Chondrocyte (in vitro differentiated cells): Measurements from ENCODE around the gene FSTL1. TPM values are rescaled to one million over a fixed set of nuclear protein-coding genes. Genes with fewer than 3 reads are reported as not detected.

Source experiments
- DNase-seq: peaks from one replicate; pipeline ENCODE4 v3.0.0; 2021; ENCODE audit warnings: mixed read lengths, low spot score
- H3K27ac Mint-ChIP-seq: one replicate; pipeline ENCODE4 v1.8.0; 2021; ENCODE audit warnings: mild to moderate bottlenecking, moderate library complexity, mixed read lengths; ENCODE audit not compliant: unreplicated experiment
- H3K27me3 Mint-ChIP-seq: 2 replicates; pipeline ENCODE4 v1.8.0; 2021; ENCODE audit warnings: low read depth, mixed read lengths
- H3K36me3 Mint-ChIP-seq: 2 replicates; pipeline ENCODE4 v1.8.0; 2021; ENCODE audit warnings: low read depth, mixed read lengths
- H3K4me1 Mint-ChIP-seq: 2 replicates; pipeline ENCODE4 v1.8.0; 2021; ENCODE audit warnings: low read depth, mild to moderate bottlenecking, mixed read lengths
- H3K4me3 Mint-ChIP-seq: one replicate; pipeline ENCODE4 v1.8.0; 2021; ENCODE audit warnings: mild to moderate bottlenecking, moderate library complexity, mixed read lengths; ENCODE audit not compliant: unreplicated experiment
- H3K9me3 Mint-ChIP-seq: 2 replicates; pipeline ENCODE4 v1.8.0; 2021; ENCODE audit warnings: low read depth, mixed read lengths
- total RNA-seq: library from RNA; stranded (reverse); gene quantifications from 3 replicates; pipeline ENCODE4 v1.2.1, GENCODE V29; 2021
- TF ChIP-seq, protein P1 (sequence below): fragments of 200-600 bp; sonication (generic); IDR thresholded peaks from 2 replicates; pipeline ENCODE4 v1.5.0; 2021; ENCODE audit warnings: antibody characterized with exemption, mild to moderate bottlenecking, moderate library complexity

Gene FSTL1
- total RNA-seq, 1 donor from 2014 or later: 3,511 TPM

DNA sequence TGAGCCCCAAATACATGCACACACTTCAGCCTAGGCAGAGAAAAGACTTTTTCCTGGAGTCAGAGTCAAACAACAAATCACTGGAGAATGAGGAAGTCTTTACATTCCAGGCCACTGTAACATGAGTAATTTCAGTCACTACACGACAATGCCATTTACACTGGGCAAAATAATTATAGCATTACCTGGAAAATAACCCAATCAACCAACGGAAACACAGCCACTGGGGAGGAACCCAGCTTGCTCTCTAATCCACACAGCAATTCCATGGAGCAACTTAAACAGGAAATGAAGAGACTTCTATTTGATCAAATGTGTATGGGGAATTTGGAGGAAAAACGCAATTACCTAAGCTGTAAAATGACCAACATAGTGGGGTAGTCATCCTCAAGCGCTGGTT, 15.2 kb downstream of the FSTL1 start:
- H3K27ac Mint-ChIP-seq: peak overlapping the region; percentile 97
- TF ChIP-seq, protein P1, sequence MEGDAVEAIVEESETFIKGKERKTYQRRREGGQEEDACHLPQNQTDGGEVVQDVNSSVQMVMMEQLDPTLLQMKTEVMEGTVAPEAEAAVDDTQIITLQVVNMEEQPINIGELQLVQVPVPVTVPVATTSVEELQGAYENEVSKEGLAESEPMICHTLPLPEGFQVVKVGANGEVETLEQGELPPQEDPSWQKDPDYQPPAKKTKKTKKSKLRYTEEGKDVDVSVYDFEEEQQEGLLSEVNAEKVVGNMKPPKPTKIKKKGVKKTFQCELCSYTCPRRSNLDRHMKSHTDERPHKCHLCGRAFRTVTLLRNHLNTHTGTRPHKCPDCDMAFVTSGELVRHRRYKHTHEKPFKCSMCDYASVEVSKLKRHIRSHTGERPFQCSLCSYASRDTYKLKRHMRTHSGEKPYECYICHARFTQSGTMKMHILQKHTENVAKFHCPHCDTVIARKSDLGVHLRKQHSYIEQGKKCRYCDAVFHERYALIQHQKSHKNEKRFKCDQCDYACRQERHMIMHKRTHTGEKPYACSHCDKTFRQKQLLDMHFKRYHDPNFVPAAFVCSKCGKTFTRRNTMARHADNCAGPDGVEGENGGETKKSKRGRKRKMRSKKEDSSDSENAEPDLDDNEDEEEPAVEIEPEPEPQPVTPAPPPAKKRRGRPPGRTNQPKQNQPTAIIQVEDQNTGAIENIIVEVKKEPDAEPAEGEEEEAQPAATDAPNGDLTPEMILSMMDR: no peak
- H3K4me3 Mint-ChIP-seq: peak overlapping the region; percentile 14
- DNase-seq: no peak
- H3K9me3 Mint-ChIP-seq: no peaks in the 10 kb centered on the region
- H3K36me3 Mint-ChIP-seq: peaks cover 38% of the 10 kb centered on the region
- H3K27me3 Mint-ChIP-seq: no peaks in the 10 kb centered on the region
- H3K4me1 Mint-ChIP-seq: peaks cover 99% of the 10 kb centered on the region

DNA sequence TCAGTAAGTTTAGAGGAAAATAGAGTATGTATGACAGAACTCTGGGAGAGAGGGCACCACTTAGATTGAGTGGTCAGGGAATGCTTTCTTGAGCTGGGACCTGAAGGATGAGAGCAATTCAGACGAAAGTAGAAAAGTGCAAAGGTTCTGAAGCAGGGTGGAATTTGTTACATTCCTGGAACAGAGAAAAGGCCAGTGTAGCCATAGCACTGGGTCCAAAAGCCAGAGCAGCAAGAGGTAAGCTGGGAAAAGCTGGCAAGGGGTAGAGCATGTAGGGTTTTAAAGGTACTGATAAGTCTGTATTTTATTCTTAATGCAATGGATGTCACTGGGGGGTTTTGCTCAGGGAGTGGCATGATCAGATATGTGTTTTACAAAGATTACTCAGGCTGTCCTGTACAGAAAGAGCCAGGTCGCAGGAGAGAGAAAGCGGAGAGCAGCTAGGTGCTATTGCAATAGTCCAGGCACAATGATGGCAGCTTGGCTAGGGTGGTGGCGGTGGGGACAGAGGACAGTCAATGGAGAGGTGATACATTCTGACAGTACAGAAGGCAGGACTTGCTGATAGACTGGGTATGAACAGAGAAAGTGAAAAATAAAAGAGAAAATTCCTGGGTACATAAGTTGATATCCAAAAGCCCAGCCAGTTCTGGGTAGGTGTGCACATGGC, 17.0 kb downstream of the FSTL1 start:
- Mint-ChIP-seq H3K27me3 (no peaks in the 10 kb centered on the region), H3K27ac (peak overlapping the region; percentile 97), H3K9me3 (no peaks in the 10 kb centered on the region), H3K4me3 (no peak overlapping the region), H3K4me1 (peaks cover 99% of the 10 kb centered on the region), H3K36me3 (peaks cover 35% of the 10 kb centered on the region)
- TF ChIP-seq, protein P1: no peak
- no peak for DNase-seq

DNA sequence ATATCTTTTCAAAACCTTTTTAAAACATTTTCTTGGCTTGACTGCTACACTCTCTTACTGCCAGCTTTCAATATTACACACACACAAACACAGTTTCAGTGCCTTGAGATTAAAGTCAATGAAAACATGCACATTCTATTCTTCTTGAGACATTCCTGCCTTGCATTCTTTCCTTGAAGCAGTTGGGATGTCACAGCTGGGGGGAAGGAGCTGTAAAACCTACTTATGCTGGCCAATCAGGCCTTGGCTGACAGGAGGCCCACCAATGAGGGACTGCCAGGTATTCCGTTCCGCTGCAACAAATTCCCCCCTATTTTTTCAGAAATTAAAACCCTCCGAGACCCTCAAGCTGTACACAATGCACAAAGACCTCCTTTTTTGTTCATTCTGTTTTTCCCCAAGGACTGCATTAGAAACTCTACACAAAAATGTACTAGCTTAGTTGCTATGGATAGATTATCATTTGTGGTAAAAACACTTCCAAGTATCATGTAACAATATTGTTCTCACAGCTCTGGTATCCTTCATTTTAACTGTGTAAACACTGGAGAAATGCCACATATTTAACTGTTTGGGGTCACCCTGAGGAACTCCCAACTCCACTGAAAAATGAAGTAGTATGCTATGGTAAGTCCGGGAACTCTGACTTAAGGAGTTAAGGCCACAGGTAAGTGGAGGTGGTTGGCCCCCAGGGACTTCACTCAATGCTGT, 18.5 kb downstream of the FSTL1 start:
- H3K9me3 Mint-ChIP-seq: no peaks in the 10 kb centered on the region
- H3K4me3 Mint-ChIP-seq: peak overlapping the region; percentile 8
- peaks cover 99% of the 10 kb centered on the region for H3K4me1 Mint-ChIP-seq
- H3K27ac Mint-ChIP-seq: peak overlapping the region; percentile 97
- H3K27me3 Mint-ChIP-seq: no peaks in the 10 kb centered on the region
- H3K36me3 Mint-ChIP-seq: peaks cover 34% of the 10 kb centered on the region
- no peak for DNase-seq
- TF ChIP-seq, protein P1: no peak

DNA sequence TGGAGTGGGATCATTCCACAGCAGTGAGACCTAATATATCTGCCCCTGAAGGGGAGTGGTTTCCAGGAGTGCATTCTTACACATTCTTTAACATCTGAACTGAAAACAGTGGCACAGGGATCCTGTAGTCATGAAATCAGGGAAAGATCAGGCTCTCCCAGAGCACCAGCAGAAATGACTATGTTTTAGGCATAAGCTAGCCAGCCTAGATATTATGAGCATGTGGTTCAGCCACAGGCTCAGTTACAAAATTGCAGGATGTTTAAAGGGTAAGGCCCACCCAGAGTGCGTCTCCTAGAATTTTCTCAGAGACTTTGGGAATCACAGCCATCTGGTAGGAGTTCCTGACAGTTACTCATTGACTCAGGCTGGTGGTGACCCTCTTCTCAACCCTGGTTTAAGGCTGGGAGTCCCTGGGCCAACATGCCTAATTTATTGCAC, 20.9 kb downstream of the FSTL1 start:
- H3K4me1 Mint-ChIP-seq: peaks cover 99% of the 10 kb centered on the region
- peak overlapping the region; percentile 97 for H3K27ac Mint-ChIP-seq

DNA sequence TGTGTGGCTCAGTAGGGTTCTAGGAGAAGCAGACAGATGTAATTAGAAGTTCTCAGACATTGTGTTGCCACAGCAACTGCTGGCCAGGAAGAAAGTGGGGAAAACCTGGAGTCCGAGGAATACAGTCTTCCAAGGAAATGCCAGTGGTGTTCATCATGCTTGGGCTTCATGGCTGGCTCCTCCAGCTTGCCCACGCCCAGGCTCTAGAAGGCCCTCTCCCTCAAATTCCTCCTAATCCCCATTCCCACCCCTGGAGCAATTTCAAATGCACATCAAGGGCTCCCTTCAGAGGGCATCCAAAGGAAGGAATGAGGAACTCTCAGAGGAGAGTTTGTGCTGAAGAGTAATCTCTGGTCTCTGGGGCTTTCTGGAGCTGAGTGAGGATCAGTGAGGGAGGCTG, 21.9 kb downstream of the FSTL1 start:
- no peaks in the 10 kb centered on the region for H3K27me3 Mint-ChIP-seq
- H3K4me1 Mint-ChIP-seq: peaks cover 99% of the 10 kb centered on the region
- TF ChIP-seq, protein P1: no peak
- DNase-seq: no peak
- no peaks in the 10 kb centered on the region for H3K9me3 Mint-ChIP-seq
- H3K4me3 Mint-ChIP-seq: peak overlapping the region; percentile 23
- peak overlapping the region; percentile 97 for H3K27ac Mint-ChIP-seq
- peaks cover 34% of the 10 kb centered on the region for H3K36me3 Mint-ChIP-seq

More for the DNA sequence above, 20.9 kb downstream of the FSTL1 start:
- H3K4me3 Mint-ChIP-seq: peak overlapping the region; percentile 44
- TF ChIP-seq, protein P1: no peak
- H3K27me3 Mint-ChIP-seq: no peaks in the 10 kb centered on the region
- H3K36me3 Mint-ChIP-seq: peaks cover 30% of the 10 kb centered on the region
- no peak for DNase-seq
- H3K9me3 Mint-ChIP-seq: no peaks in the 10 kb centered on the region
